Fibroblast of lung (primary cell): ENCODE measurements around the gene FBLN2. TPM values are rescaled to one million over a fixed set of nuclear protein-coding genes. Genes with fewer than 3 reads are reported as not detected.

Experiments
- DNase-seq, 2 donors: peaks; one replicate each; pipeline versions ENCODE4 v3.0.0 to v3.0.0-alpha.2; 2010; ENCODE audit warnings: low read depth in 2 of 2
- H2AFZ ChIP-seq: 2 replicates; pipeline ENCODE4 v1.5.1; 2012; ENCODE audit warnings: low read length, control low read depth, inconsistent platforms
- H3K27ac ChIP-seq: 2 replicates; pipeline ENCODE4 v1.5.1; 2011; ENCODE audit warnings: low read length, control low read depth; ENCODE audit not compliant: insufficient read depth
- H3K27me3 ChIP-seq: 2 replicates; pipeline ENCODE4 v1.5.1; 2011; ENCODE audit warnings: mild to moderate bottlenecking, low read length; ENCODE audit not compliant: control insufficient read depth, insufficient read depth
- H3K36me3 ChIP-seq: 2 replicates; pipeline ENCODE4 v1.5.1; 2011; ENCODE audit warnings: low read length; ENCODE audit not compliant: control insufficient read depth, insufficient read depth
- H3K4me1 ChIP-seq: 2 replicates; pipeline ENCODE4 v1.5.1; 2011; ENCODE audit warnings: low read length; ENCODE audit not compliant: control insufficient read depth, insufficient read depth; ENCODE audit errors: extremely low read depth
- H3K4me2 ChIP-seq: 2 replicates; pipeline ENCODE4 v1.5.1; 2011; ENCODE audit warnings: low read length, control low read depth; ENCODE audit not compliant: insufficient read depth; ENCODE audit errors: extremely low read depth
- H3K4me3 ChIP-seq, 4 experiments: fragments of 200-600 bp in 1 of 4; sonication (generic) in 1 of 4; replicated peaks in 1 of 4; 2 replicates each; pipeline ENCODE4 v1.5.1; 2011 to 2016; ENCODE audit warnings: low read length in 4 of 4, low read depth in 3 of 4, mild to moderate bottlenecking in 3 of 4, control low read depth in 2 of 4, inconsistent platforms in 1 of 4, mixed read lengths in 1 of 4; ENCODE audit not compliant: insufficient read depth in 1 of 4; ENCODE audit errors: control extremely low read depth in 1 of 4
- H3K79me2 ChIP-seq: 2 replicates; pipeline ENCODE4 v1.5.1; 2012; ENCODE audit warnings: mild to moderate bottlenecking, low read length, inconsistent platforms; ENCODE audit not compliant: control insufficient read depth, insufficient read depth
- H3K9ac ChIP-seq: 2 replicates; pipeline ENCODE4 v1.5.1; 2011; ENCODE audit warnings: mild to moderate bottlenecking, low read length, control low read depth; ENCODE audit not compliant: insufficient read depth
- H3K9me3 ChIP-seq: 2 replicates; pipeline ENCODE4 v1.5.1; 2012; ENCODE audit warnings: low read depth, low read length; ENCODE audit not compliant: control insufficient read depth, insufficient read depth
- H4K20me1 ChIP-seq: 2 replicates; pipeline ENCODE4 v1.5.1; 2011; ENCODE audit warnings: low read length; ENCODE audit not compliant: control insufficient read depth, insufficient read depth; ENCODE audit errors: extremely low read depth
- CTCF ChIP-seq, 2 donors: IDR thresholded peaks in 1 of 2; conservative IDR thresholded peaks in 1 of 2; 1 replicate in 1 of 2; 2 replicates in 1 of 2; pipeline ENCODE4 v1.5.1; 2011 to 2012; ENCODE audit warnings: low read length in 2 of 2, control low read depth in 1 of 2, inconsistent platforms in 1 of 2, low read depth in 1 of 2, mild to moderate bottlenecking in 1 of 2
- EZH2 ChIP-seq: IDR thresholded peaks from 2 replicates; pipeline ENCODE4 v1.5.1; 2012; ENCODE audit warnings: low read length, control low read depth, mild to moderate bottlenecking; ENCODE audit errors: missing control alignments
- polyA plus RNA-seq, 2 donors: library from polyadenylated mRNA; depleted of rRNA in 1 of 2; stranded (reverse) in 1 of 2; unstranded in 1 of 2; fragments of >200 nt; gene quantifications; 2 replicates each; pipeline ENCODE4 v1.2.1, GENCODE V29; 2011 to 2012; ENCODE audit warnings: missing spikeins in 1 of 2
- total RNA-seq: library from RNA; depleted of rRNA; stranded (reverse); fragments of >200 nt; gene quantifications from 2 replicates; pipeline ENCODE4 v1.2.1, GENCODE V29; 2014

The FBLN2 gene
- total and polyA plus RNA-seq, 2 donors (not counting 1 experiment from before 2014, with no cell fraction given): 25.4 to 138 TPM

- no peaks in the 10 kb centered on the region for H4K20me1 ChIP-seq
- no peak overlapping the region for H2AFZ ChIP-seq
- H3K9ac ChIP-seq: no peak overlapping the region
- no peak for DNase-seq
- no peaks in the 10 kb centered on the region for H3K79me2 ChIP-seq
- no peak overlapping the region for H3K4me3 ChIP-seq
- H3K27me3 ChIP-seq: no peaks in the 10 kb centered on the region
- no peak overlapping the region for H3K4me2 ChIP-seq
- H3K27ac ChIP-seq: no peak overlapping the region
- H3K4me1 ChIP-seq: no peaks in the 10 kb centered on the region
- TF ChIP-seq EZH2 (no peak), CTCF (conservative IDR thresholded peaks at IDR 0.05 in 1 of 2, IDR thresholded peaks at IDR 0.05 in 1 of 2; ENCODE audit: low read depth in 1 of 2, low read length in 2 of 2) (no peak)
- no peaks in the 10 kb centered on the region for H3K9me3 ChIP-seq
- H3K36me3 ChIP-seq: no peaks in the 10 kb centered on the region
Measured at GRCh38 chr3:13502791-13503060, 46.2 kb upstream of the FBLN2 start.

GRCh38 chr3:13504161-13504831, 44.6 kb upstream of the FBLN2 start:
- no peaks in the 10 kb centered on the region for H3K36me3 ChIP-seq
- no peak overlapping the region for H2AFZ ChIP-seq
- H3K27me3 ChIP-seq: no peaks in the 10 kb centered on the region
- TF ChIP-seq CTCF (conservative IDR thresholded peaks at IDR 0.05 in 1 of 2, IDR thresholded peaks at IDR 0.05 in 1 of 2; ENCODE audit: low read depth in 1 of 2, low read length in 2 of 2): no peak
- TF ChIP-seq EZH2: no peak
- no peak overlapping the region for H3K4me3 ChIP-seq
- H3K79me2 ChIP-seq: no peaks in the 10 kb centered on the region
- peak in 1 of 2 donors; percentile 39 for DNase-seq
- H3K4me1 ChIP-seq: peaks cover 2% of the 10 kb centered on the region
- no peak overlapping the region for H3K27ac ChIP-seq
- H3K9ac ChIP-seq: no peak overlapping the region
- H3K4me2 ChIP-seq: no peak overlapping the region
- H4K20me1 ChIP-seq: no peaks in the 10 kb centered on the region
- H3K9me3 ChIP-seq: no peaks in the 10 kb centered on the region

- H3K4me1 ChIP-seq: peaks cover 2% of the 10 kb centered on the region
- H3K9me3 ChIP-seq: no peaks in the 10 kb centered on the region
- H3K9ac ChIP-seq: no peak overlapping the region
- H3K27me3 ChIP-seq: no peaks in the 10 kb centered on the region
- no peak overlapping the region for H3K4me2 ChIP-seq
- no peaks in the 10 kb centered on the region for H4K20me1 ChIP-seq
- H3K27ac ChIP-seq: no peak overlapping the region
- no peak for TF ChIP-seq EZH2
- TF ChIP-seq CTCF (conservative IDR thresholded peaks at IDR 0.05 in 1 of 2, IDR thresholded peaks at IDR 0.05 in 1 of 2; ENCODE audit: low read depth in 1 of 2, low read length in 2 of 2): no peak
- no peaks in the 10 kb centered on the region for H3K36me3 ChIP-seq
- no peak for DNase-seq
- no peak overlapping the region for H3K4me3 ChIP-seq
- no peaks in the 10 kb centered on the region for H3K79me2 ChIP-seq
- no peak overlapping the region for H2AFZ ChIP-seq
Measured at GRCh38 chr3:13505147-13506130, 43.5 kb upstream of the FBLN2 start.
